Glutamatergic neuron (in vitro differentiated cells): Measurements from ENCODE around the gene RMP24.

ENCODE experiments used
- DNase-seq: peaks from one replicate; pipeline ENCODE4 v3.0.0; 2022
- H3K27ac Mint-ChIP-seq: one replicate; pipeline ENCODE4 v1.8.0; 2020; ENCODE audit warnings: mild to moderate bottlenecking, mixed read lengths, inconsistent platforms; ENCODE audit not compliant: unreplicated experiment
- H3K27me3 Mint-ChIP-seq: one replicate; pipeline ENCODE4 v1.8.0; 2020; ENCODE audit warnings: mild to moderate bottlenecking, moderate library complexity, mixed read lengths, inconsistent platforms; ENCODE audit not compliant: unreplicated experiment
- H3K36me3 Mint-ChIP-seq: one replicate; pipeline ENCODE4 v1.8.0; 2020; ENCODE audit warnings: mild to moderate bottlenecking, mixed read lengths, inconsistent platforms; ENCODE audit not compliant: unreplicated experiment
- H3K4me1 Mint-ChIP-seq: one replicate; pipeline ENCODE4 v1.8.0; 2020; ENCODE audit warnings: mild to moderate bottlenecking, low read depth, mixed read lengths, inconsistent platforms; ENCODE audit not compliant: unreplicated experiment
- H3K4me3 Mint-ChIP-seq: one replicate; pipeline ENCODE4 v1.8.0; 2020; ENCODE audit warnings: mild to moderate bottlenecking, mixed read lengths, inconsistent platforms; ENCODE audit not compliant: unreplicated experiment
- H3K9me3 Mint-ChIP-seq: one replicate; pipeline ENCODE4 v1.8.0; 2020; ENCODE audit warnings: mild to moderate bottlenecking, moderate library complexity, mixed read lengths, inconsistent platforms; ENCODE audit not compliant: unreplicated experiment
- CTCF ChIP-seq: fragments of 200-600 bp; sonication (generic); IDR thresholded peaks from one replicate; pipeline ENCODE4 v1.5.0; 2021; ENCODE audit not compliant: partially characterized antibody, unreplicated experiment

Gene RMP24

GRCh38 chr18:35983147-35983546 lies 10.7 kb downstream of the RMP24 start:
- DNase-seq: no peak
- Mint-ChIP-seq H3K4me3 (no peak overlapping the region), H3K36me3 (peaks cover 7% of the 10 kb centered on the region), H3K27ac (no peak overlapping the region), H3K9me3 (no peaks in the 10 kb centered on the region), H3K4me1 (no peaks in the 10 kb centered on the region), H3K27me3 (no peaks in the 10 kb centered on the region)
- no peak for TF ChIP-seq CTCF

- H3K9me3 Mint-ChIP-seq: no peaks in the 10 kb centered on the region
- H3K27ac Mint-ChIP-seq: no peak overlapping the region
- no peaks in the 10 kb centered on the region for H3K27me3 Mint-ChIP-seq
These were observed 11.3 kb downstream of the RMP24 start for GRCh38 chr18:35983818-35984217.

GRCh38 chr18:35991696-35992095 lies 19.2 kb downstream of the RMP24 start:
- DNase-seq: no peak
- no peaks in the 10 kb centered on the region for H3K9me3 Mint-ChIP-seq
- no peak for TF ChIP-seq CTCF
- H3K36me3 Mint-ChIP-seq: no peaks in the 10 kb centered on the region
- peaks cover 7% of the 10 kb centered on the region for H3K4me1 Mint-ChIP-seq
- no peaks in the 10 kb centered on the region for H3K27me3 Mint-ChIP-seq
- H3K27ac Mint-ChIP-seq: no peak overlapping the region
- no peak overlapping the region for H3K4me3 Mint-ChIP-seq

More at GRCh38 chr18:35983818-35984217, 11.3 kb downstream of the RMP24 start:
- DNase-seq: no peak
- Mint-ChIP-seq H3K36me3 (peaks cover 7% of the 10 kb centered on the region), H3K4me1 (no peaks in the 10 kb centered on the region), H3K4me3 (no peak overlapping the region)
- TF ChIP-seq CTCF: no peak

GRCh38 chr18:35993013-35993412 lies 20.5 kb downstream of the RMP24 start:
- Mint-ChIP-seq H3K4me3 (no peak overlapping the region), H3K27me3 (no peaks in the 10 kb centered on the region), H3K4me1 (peaks cover 7% of the 10 kb centered on the region), H3K27ac (no peak overlapping the region), H3K36me3 (no peaks in the 10 kb centered on the region), H3K9me3 (no peaks in the 10 kb centered on the region)
- TF ChIP-seq CTCF: no peak
- DNase-seq: no peak

GRCh38 chr18:35998967-35999366 lies 26.5 kb downstream of the RMP24 start:
- DNase-seq: no peak
- no peak overlapping the region for H3K27ac Mint-ChIP-seq

More at GRCh38 chr18:35998967-35999366, 26.5 kb downstream of the RMP24 start:
- no peaks in the 10 kb centered on the region for H3K4me1 Mint-ChIP-seq
- no peak overlapping the region for H3K4me3 Mint-ChIP-seq
- no peaks in the 10 kb centered on the region for H3K36me3 Mint-ChIP-seq
- peaks cover 3% of the 10 kb centered on the region for H3K9me3 Mint-ChIP-seq
- peak; percentile 64 for TF ChIP-seq CTCF
- H3K27me3 Mint-ChIP-seq: no peaks in the 10 kb centered on the region
